Activated T-cell treated with anti-CD3 and anti-CD28 coated beads for 24 hours (primary cell): ENCODE results near the gene SPA17.

Experiments used
- DNase-seq: peaks from one replicate; pipeline ENCODE4 v3.0.0-alpha.2; 2020; ENCODE audit warnings: low read depth

The SPA17 gene

GRCh38 chr11:124662106-124662505 is 11.6 kb upstream of the SPA17 start:
- no peak for DNase-seq

- DNase-seq: no peak
Measured at GRCh38 chr11:124663861-124664260, 9.8 kb upstream of the SPA17 start.

GRCh38 chr11:124667601-124668000 is 6.1 kb upstream of the SPA17 start:
- DNase-seq: no peak

- DNase-seq: no peak
Measured at GRCh38 chr11:124669193-124669592, 4.5 kb upstream of the SPA17 start.

- DNase-seq: no peak
Measured at GRCh38 chr11:124670732-124671131, 3.0 kb upstream of the SPA17 start.

GRCh38 chr11:124672536-124673215 is 1.0 kb upstream of the SPA17 start:
- DNase-seq: no peak

GRCh38 chr11:124674168-124674517 is 439 bp downstream of the SPA17 start:
- no peak for DNase-seq

GRCh38 chr11:124674571-124674970 is 867 bp downstream of the SPA17 start:
- DNase-seq: no peak

- DNase-seq: no peak
Measured at GRCh38 chr11:124676386-124676785, 2.7 kb downstream of the SPA17 start.

GRCh38 chr11:124678416-124678815 is 4.7 kb downstream of the SPA17 start:
- no peak for DNase-seq

GRCh38 chr11:124681421-124681820 is 7.7 kb downstream of the SPA17 start:
- no peak for DNase-seq

GRCh38 chr11:124682443-124682842 is 8.7 kb downstream of the SPA17 start:
- DNase-seq: no peak

- DNase-seq: no peak
Measured at GRCh38 chr11:124693142-124693541, 19.4 kb downstream of the SPA17 start.

- DNase-seq: no peak
Measured at GRCh38 chr11:124699547-124699946, 25.8 kb downstream of the SPA17 start.

- no peak for DNase-seq
Measured at GRCh38 chr11:124700028-124700427, 26.3 kb downstream of the SPA17 start.

- no peak for DNase-seq
Measured at GRCh38 chr11:124707829-124708228, 34.1 kb downstream of the SPA17 start.

GRCh38 chr11:124712392-124712791 is 38.7 kb downstream of the SPA17 start:
- no peak for DNase-seq

GRCh38 chr11:124716591-124716990 is 42.9 kb downstream of the SPA17 start:
- DNase-seq: no peak

- DNase-seq: no peak
Measured at GRCh38 chr11:124717421-124717785, 43.7 kb downstream of the SPA17 start.

GRCh38 chr11:124717786-124718651 is 44.3 kb downstream of the SPA17 start:
- peak; percentile 5 for DNase-seq

- DNase-seq: no peak
Measured at GRCh38 chr11:124718801-124719200, 45.1 kb downstream of the SPA17 start.

GRCh38 chr11:124719534-124719933 is 45.8 kb downstream of the SPA17 start:
- no peak for DNase-seq

- DNase-seq: no peak
Measured at GRCh38 chr11:124722176-124722575, 48.5 kb downstream of the SPA17 start.
